NCI-H1930 (cell line): Measurements from ENCODE around the gene TRMT1L.
"Not testable (repeated sequence)": the region's sequence is repeated elsewhere in the genome, so short reads cannot be mapped to it uniquely, and the experiment has no call there.

Source experiments
- DNase-seq, 2 experiments: peaks; one replicate each; lab custom pipeline; 2025; lab: John Stamatoyannopoulos, UW

Gene TRMT1L

GRCh38 chr1:185156854-185157598 lies at the start of gene TRMT1L, which contains the start of gene SWT1:
Gene TRMT1L (minus strand): TSS chr1:185156953. CDS start chr1:185156712, 241 bp downstream.
Gene SWT1 (plus strand): TSS chr1:185157167. CDS start chr1:185160842, 3,675 bp downstream.
- peak; percentile 97 to 99 for DNase-seq

- DNase-seq, result no peak
These were observed 44.1 kb upstream of the TRMT1L start for GRCh38 chr1:185200889-185201288.

GRCh38 chr1:185198712-185199111 lies 42.0 kb upstream of the TRMT1L start:
- DNase-seq, result not testable (repeated sequence)

- no peak for DNase-seq
These were observed 37.0 kb upstream of the TRMT1L start for GRCh38 chr1:185193756-185194155.

GRCh38 chr1:185170291-185170848 lies 13.6 kb upstream of the TRMT1L start:
- DNase-seq, result peak; percentile 50 to 60

- no peak for DNase-seq
These were observed 9.4 kb upstream of the TRMT1L start for GRCh38 chr1:185166106-185166505.

- DNase-seq, result no peak
These were observed 5.7 kb upstream of the TRMT1L start for GRCh38 chr1:185162491-185162890.

GRCh38 chr1:185159966-185160365 lies 3.2 kb upstream of the TRMT1L start:
- DNase-seq, result no peak

- no peak for DNase-seq
These were observed 2.0 kb upstream of the TRMT1L start for GRCh38 chr1:185158800-185159199.

- no peak for DNase-seq
These were observed 1.1 kb upstream of the TRMT1L start for GRCh38 chr1:185157599-185158412.

- no peak for DNase-seq
These were observed 382 bp downstream of the TRMT1L start for GRCh38 chr1:185156288-185156853.

GRCh38 chr1:185155600-185156287 lies 1.0 kb downstream of the TRMT1L start:
- DNase-seq, result no peak

GRCh38 chr1:185154912-185155513 lies 1.7 kb downstream of the TRMT1L start:
- no peak for DNase-seq

- no peak for DNase-seq
These were observed 4.5 kb downstream of the TRMT1L start for GRCh38 chr1:185152187-185152767.

- DNase-seq, result no peak
These were observed 5.5 kb downstream of the TRMT1L start for GRCh38 chr1:185151215-185151614.

- no peak for DNase-seq
These were observed 12.5 kb downstream of the TRMT1L start for GRCh38 chr1:185144233-185144632.

- no peak for DNase-seq
These were observed 17.5 kb downstream of the TRMT1L start for GRCh38 chr1:185139246-185139645.

- DNase-seq, result no peak
These were observed 18.7 kb downstream of the TRMT1L start for GRCh38 chr1:185137896-185138545.

- no peak for DNase-seq
These were observed 24.2 kb downstream of the TRMT1L start for GRCh38 chr1:185132534-185132933.

GRCh38 chr1:185129708-185130107 lies 27.0 kb downstream of the TRMT1L start:
- DNase-seq, result no peak
